Suprapubic skin (tissue), 3 donors: Measurements from ENCODE around the gene FRY.

Experiments
- CTCF ChIP-seq, 2 donors: fragments of 200-600 bp in 1 of 2; fragments of 450-650 bp in 1 of 2; sonication (generic) in 1 of 2; IDR thresholded peaks; one replicate each; pipeline ENCODE4 v1.5.1; 2016 to 2019; ENCODE audit warnings: antibody characterized with exemption in 2 of 2, mild to moderate bottlenecking in 1 of 2, moderate library complexity in 1 of 2
- EP300 ChIP-seq: sonication (generic); formaldehyde crosslinking; IDR thresholded peaks from one replicate; pipeline ENCODE4 v1.6.1; 2017; ENCODE audit warnings: antibody characterized with exemption

GRCh38 chr13:32107973-32108372, 76.4 kb downstream of the FRY start:
- TF ChIP-seq CTCF (IDR thresholded peaks at IDR 0.05) = no peak
- TF ChIP-seq EP300 = no peak
